HepG2 (cell line): ENCODE results near the gene FIBP. TPM values are rescaled to one million over a fixed set of nuclear protein-coding genes. Genes with fewer than 3 reads are reported as not detected.

ENCODE experiments used
- AHDC1 ChIP-seq: sonication (generic); formaldehyde crosslinking; IDR thresholded peaks from 2 replicates; pipeline ENCODE4 v1.5.1; 2020; ENCODE audit warnings: mild to moderate bottlenecking, missing genetic modification reagents, borderline replicate concordance
- BRCA1 ChIP-seq: sonication (generic); formaldehyde crosslinking; IDR thresholded peaks from 2 replicates; pipeline ENCODE4 v1.4.0; 2020; ENCODE audit warnings: missing genetic modification reagents
- CC2D1A ChIP-seq: sonication (generic); formaldehyde crosslinking; IDR thresholded peaks from 2 replicates; pipeline ENCODE4 v1.8.1; 2023; ENCODE audit warnings: mild to moderate bottlenecking, missing genetic modification reagents
- GFI1 ChIP-seq: sonication (generic); formaldehyde crosslinking; IDR thresholded peaks from 2 replicates; pipeline ENCODE4 v1.5.0; 2020; ENCODE audit warnings: missing genetic modification reagents, mild to moderate bottlenecking, borderline replicate concordance
- HNF4A ChIP-seq: sonication (generic); formaldehyde crosslinking; IDR thresholded peaks from 2 replicates; pipeline ENCODE4 v1.4.0; 2020; ENCODE audit warnings: missing genetic modification reagents
- HNF4G ChIP-seq, 2 experiments: sonication (generic) in 1 of 2; formaldehyde crosslinking in 1 of 2; IDR thresholded peaks; 2 replicates each; pipeline versions ENCODE4 v1.4.0 to v1.6.1; 2011 to 2020; ENCODE audit warnings: borderline replicate concordance in 2 of 2, low read depth in 2 of 2, mild to moderate bottlenecking in 2 of 2, low read length in 1 of 2, missing genetic modification reagents in 1 of 2, moderate library complexity in 1 of 2
- HOXA5 ChIP-seq: sonication (generic); formaldehyde crosslinking; IDR thresholded peaks from 2 replicates; pipeline ENCODE4 v1.4.0; 2020; ENCODE audit warnings: missing genetic modification reagents
- KLF12 ChIP-seq: sonication (generic); formaldehyde crosslinking; IDR thresholded peaks from 2 replicates; pipeline ENCODE4 v1.4.0; 2020; ENCODE audit warnings: missing genetic modification reagents, borderline replicate concordance
- NFKB2 ChIP-seq: sonication (generic); formaldehyde crosslinking; IDR thresholded peaks from 2 replicates; pipeline ENCODE4 v1.4.0; 2020; ENCODE audit warnings: missing genetic modification reagents, borderline replicate concordance
- SPEN ChIP-seq: sonication (generic); formaldehyde crosslinking; IDR thresholded peaks from 2 replicates; pipeline ENCODE4 v1.5.1; 2020; ENCODE audit warnings: low read depth, mild to moderate bottlenecking, missing genetic modification reagents
- STAT6 ChIP-seq: sonication (generic); formaldehyde crosslinking; IDR thresholded peaks from 2 replicates; pipeline ENCODE4 v1.4.0; 2020; ENCODE audit warnings: missing genetic modification reagents, mild to moderate bottlenecking, borderline replicate concordance
- SUZ12 ChIP-seq: fragments of 150-350 bp; IDR thresholded peaks from 2 replicates; pipeline ENCODE4 v1.6.1; 2014; ENCODE audit warnings: low read depth, low read length
- THAP8 ChIP-seq: sonication (generic); formaldehyde crosslinking; IDR thresholded peaks from 2 replicates; pipeline ENCODE4 v1.5.1; 2020; ENCODE audit warnings: missing genetic modification reagents, mild to moderate bottlenecking, borderline replicate concordance
- ZGPAT ChIP-seq: IDR thresholded peaks from 2 replicates; pipeline ENCODE4 v1.6.1; 2016; ENCODE audit warnings: mild to moderate bottlenecking
- polyA plus RNA-seq, 8 experiments: library from polyadenylated mRNA; depleted of rRNA in 3 of 8; stranded (reverse) in 7 of 8; unstranded in 1 of 8; fragments of >200 nt; fragmentation: Illumina TruSeq in 4 of 8; extraction: Trizol in 4 of 8; gene quantifications; 2 replicates each; pipeline versions ENCODE4 v1.2.1 to v1.2.3, GENCODE V29; 2011 to 2016; ENCODE audit warnings: low read depth in 4 of 8, missing spikeins in 1 of 8, mixed read lengths in 1 of 8; ENCODE audit not compliant: insufficient read depth in 1 of 8
- total RNA-seq, 5 experiments: library from RNA; depleted of rRNA; stranded (reverse); fragments of >200 nt; fragmentation: Illumina TruSeq; extraction: Trizol; gene quantifications; 2 replicates each; pipeline ENCODE4 v1.2.3, GENCODE V29; 2016; ENCODE audit warnings: low read depth in 1 of 5

The FIBP gene
- total and polyA plus RNA-seq, 2 of the 13 experiments (the other 11 are each of a cell fraction or from before 2014, with no cell fraction given) = 42.9 to 62.1 TPM

GRCh38 chr11:65891219-65892136 is 3.2 kb upstream of the FIBP start (continued):
- TF ChIP-seq STAT6 (CRISPR knock-in tag) = no peak
- peak; percentile 61 for TF ChIP-seq SPEN (CRISPR knock-in tag)
- 0 out of 2 replicates have a peak, but pooled peaks have one; percentile 8 for TF ChIP-seq HOXA5
- no peak for TF ChIP-seq BRCA1 (CRISPR knock-in tag)
- TF ChIP-seq SUZ12 = no peak
- TF ChIP-seq GFI1 = no peak; the same call in 1 of the 2 replicates
- no peak for TF ChIP-seq CC2D1A (CRISPR knock-in tag)
- TF ChIP-seq THAP8 (CRISPR knock-in tag) = peak; percentile 76
- peak; percentile 51; the same call in 1 of the 2 replicates for TF ChIP-seq HNF4G (IDR thresholded peaks at IDR 0.05; ENCODE audit: borderline replicate concordance, low read depth, low read length)
- TF ChIP-seq HNF4G (CRISPR knock-in tag; IDR thresholded peaks at IDR 0.05; ENCODE audit: borderline replicate concordance, low read depth) = no peak
- 0 out of 2 replicates have a peak, but pooled peaks have one; percentile 55 for TF ChIP-seq KLF12
- TF ChIP-seq ZGPAT = peak; percentile 2; the same call in 1 of the 2 replicates
- peak; percentile 82 for TF ChIP-seq HNF4A
- TF ChIP-seq NFKB2 (CRISPR knock-in tag) = no peak; the same call in 1 of the 2 replicates
- TF ChIP-seq AHDC1 (CRISPR knock-in tag) = no peak
